Natural killer cell (primary cell): ENCODE results near the gene SYNPO. TPM values are rescaled to one million over a fixed set of nuclear protein-coding genes. Genes with fewer than 3 reads are reported as not detected.

Source experiments
- ATAC-seq, 3 donors: fragments of 150-1000 bp in 2 of 3; fragments of 200-7000 bp in 1 of 3; cut with Tn5 transposase; 1 replicate in 1 of 3; 2 replicates in 2 of 3; pipeline ENCODE4 v1.10.0; 2021; ENCODE audit warnings: mild to moderate bottlenecking in 2 of 3, moderate library complexity in 2 of 3
- DNase-seq, 2 donors: peaks; one replicate each; pipeline versions ENCODE4 v3.0.0 to v3.0.0-alpha.2; 2013 to 2021; ENCODE audit warnings: mixed read lengths in 1 of 2
- H3K27ac ChIP-seq: one replicate; pipeline ENCODE4 v1.5.1; 2013; ENCODE audit warnings: mild to moderate bottlenecking, low read length
- H3K27me3 ChIP-seq: one replicate; pipeline ENCODE4 v1.6.1; 2013; ENCODE audit warnings: low read length; ENCODE audit not compliant: control insufficient read depth, insufficient read depth
- H3K36me3 ChIP-seq: one replicate; pipeline ENCODE4 v1.6.1; 2013; ENCODE audit warnings: low read length; ENCODE audit not compliant: control insufficient read depth, insufficient read depth
- H3K4me1 ChIP-seq: one replicate; pipeline ENCODE4 v1.6.1; 2013; ENCODE audit warnings: low read length; ENCODE audit not compliant: control insufficient read depth, insufficient read depth
- H3K4me3 ChIP-seq: one replicate; pipeline ENCODE4 v1.5.1; 2013; ENCODE audit warnings: low read length
- H3K9me3 ChIP-seq: one replicate; pipeline ENCODE4 v1.6.1; 2013; ENCODE audit warnings: low read length; ENCODE audit not compliant: control insufficient read depth, insufficient read depth
- H3K27ac Mint-ChIP-seq, 2 donors: one replicate each; pipeline ENCODE4 v1.8.0; 2022; ENCODE audit warnings: mild to moderate bottlenecking in 2 of 2, mixed read lengths in 2 of 2, moderate library complexity in 1 of 2
- H3K27me3 Mint-ChIP-seq, 2 donors: one replicate each; pipeline ENCODE4 v1.8.0; 2022; ENCODE audit warnings: low read depth in 2 of 2, mixed read lengths in 2 of 2
- H3K36me3 Mint-ChIP-seq: one replicate; pipeline ENCODE4 v1.8.0; 2022; ENCODE audit warnings: mixed read lengths
- H3K4me1 Mint-ChIP-seq, 2 donors: one replicate each; pipeline ENCODE4 v1.8.0; 2022; ENCODE audit warnings: mixed read lengths in 2 of 2
- H3K4me3 Mint-ChIP-seq: one replicate; pipeline ENCODE4 v1.8.0; 2022; ENCODE audit warnings: mild to moderate bottlenecking, moderate library complexity, mixed read lengths
- H3K9me3 Mint-ChIP-seq, 2 donors: one replicate each; pipeline ENCODE4 v1.8.0; 2022; ENCODE audit warnings: mixed read lengths in 2 of 2
- WGBS: methylation state at CpG from one replicate; pipeline ENCODE4 v1.1.7; 2013; ENCODE audit warnings: missing lambda C conversion rate; ENCODE audit not compliant: insufficient coverage; 5-methylcytosine and 5-hydroxymethylcytosine counted together
- intact Hi-C: fragments of 100-400 bp; cut with micrococcal nuclease; formaldehyde crosslinking; loops from one replicate; pipeline ENCODE4 v1.14.2; 2022
- total RNA-seq, 4 donors: library from RNA; stranded (reverse); fragments of 120-200 nt in 1 of 4; gene quantifications; one replicate each; pipeline versions ENCODE4 v1.2.3 to v1.2.4, GENCODE V29; 2013 to 2022
- TF ChIP-seq, protein P1 (sequence below): fragments of 200-600 bp; IDR thresholded peaks from one replicate; pipeline ENCODE4 v1.8.0; 2022; ENCODE audit warnings: antibody characterized with exemption

Gene SYNPO
- total RNA-seq, 3 donors from 2014 or later (not counting 1 experiment from before 2014, with no cell fraction given), result 0.16 to 0.48 TPM; not detected in 1

DNA sequence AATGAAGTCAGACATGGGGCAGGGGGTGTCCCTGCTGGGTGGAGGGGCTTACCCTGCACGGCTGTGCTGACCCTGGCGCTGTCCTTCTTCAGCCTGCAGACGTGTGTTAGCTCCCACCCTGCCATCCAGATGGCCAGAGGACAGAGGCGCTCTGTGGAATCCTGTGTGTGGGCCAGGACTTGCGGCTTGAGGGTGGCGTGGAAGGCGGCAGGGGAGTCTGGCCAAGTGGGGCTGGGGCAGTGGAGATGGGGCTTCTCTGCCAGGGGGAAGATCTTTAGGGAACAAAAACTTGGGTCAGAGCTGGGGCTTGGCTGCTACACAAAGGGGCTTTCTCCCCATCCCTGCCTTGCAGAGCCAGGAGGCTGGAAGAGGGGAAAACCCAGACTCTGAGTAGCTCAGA is 46.5 kb upstream of the SYNPO start:
- H3K27ac Mint-ChIP-seq, result no peak overlapping the region
- no peak overlapping the region for H3K27ac ChIP-seq
- no peak overlapping the region for H3K4me3 Mint-ChIP-seq
- no peak for ATAC-seq
- no peaks in the 10 kb centered on the region for H3K9me3 ChIP-seq
- 90% methylated on average over 7 of the region's 7 CpGs for WGBS
- H3K4me3 ChIP-seq, result no peak overlapping the region
- H3K36me3 ChIP-seq, result no peaks in the 10 kb centered on the region
- intact Hi-C loops, result no loop called here
- peaks cover 0 to 4% of the 10 kb centered on the region in 2 donors for H3K27me3 Mint-ChIP-seq
- no peaks in the 10 kb centered on the region for H3K4me1 ChIP-seq
- TF ChIP-seq, protein P1, sequence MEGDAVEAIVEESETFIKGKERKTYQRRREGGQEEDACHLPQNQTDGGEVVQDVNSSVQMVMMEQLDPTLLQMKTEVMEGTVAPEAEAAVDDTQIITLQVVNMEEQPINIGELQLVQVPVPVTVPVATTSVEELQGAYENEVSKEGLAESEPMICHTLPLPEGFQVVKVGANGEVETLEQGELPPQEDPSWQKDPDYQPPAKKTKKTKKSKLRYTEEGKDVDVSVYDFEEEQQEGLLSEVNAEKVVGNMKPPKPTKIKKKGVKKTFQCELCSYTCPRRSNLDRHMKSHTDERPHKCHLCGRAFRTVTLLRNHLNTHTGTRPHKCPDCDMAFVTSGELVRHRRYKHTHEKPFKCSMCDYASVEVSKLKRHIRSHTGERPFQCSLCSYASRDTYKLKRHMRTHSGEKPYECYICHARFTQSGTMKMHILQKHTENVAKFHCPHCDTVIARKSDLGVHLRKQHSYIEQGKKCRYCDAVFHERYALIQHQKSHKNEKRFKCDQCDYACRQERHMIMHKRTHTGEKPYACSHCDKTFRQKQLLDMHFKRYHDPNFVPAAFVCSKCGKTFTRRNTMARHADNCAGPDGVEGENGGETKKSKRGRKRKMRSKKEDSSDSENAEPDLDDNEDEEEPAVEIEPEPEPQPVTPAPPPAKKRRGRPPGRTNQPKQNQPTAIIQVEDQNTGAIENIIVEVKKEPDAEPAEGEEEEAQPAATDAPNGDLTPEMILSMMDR, result no peak
- no peaks in the 10 kb centered on the region for H3K36me3 Mint-ChIP-seq
- no peaks in the 10 kb centered on the region for H3K4me1 Mint-ChIP-seq
- H3K9me3 Mint-ChIP-seq, result no peaks in the 10 kb centered on the region
- no peaks in the 10 kb centered on the region for H3K27me3 ChIP-seq
- DNase-seq, result no peak

DNA sequence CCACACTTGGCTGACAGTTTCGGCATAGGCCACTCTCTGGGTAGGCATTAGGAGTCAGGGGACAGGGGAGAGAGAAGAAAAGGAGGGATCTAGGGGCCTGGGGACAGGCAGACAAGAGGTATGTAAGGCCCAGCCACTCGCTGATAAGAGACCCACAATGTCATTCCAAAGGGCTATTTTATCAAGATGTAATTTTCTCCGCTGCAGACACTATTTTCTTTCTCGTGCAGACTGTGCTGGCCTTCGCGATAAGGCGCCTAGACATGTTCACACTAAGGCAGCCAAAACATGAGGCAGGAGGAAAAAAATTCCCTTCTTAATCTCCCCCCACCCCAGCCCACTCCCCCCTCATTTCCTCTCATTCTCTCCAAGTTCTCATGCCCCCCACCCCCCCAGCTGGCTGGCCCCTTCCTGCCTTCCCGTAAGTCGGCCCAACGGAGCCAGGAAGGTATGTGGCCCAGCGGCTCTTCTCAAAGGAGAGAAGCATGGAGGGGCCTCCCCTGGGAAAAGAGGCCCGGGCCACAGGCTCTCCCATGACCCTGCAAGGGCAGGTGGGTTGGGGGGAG is 44.9 kb upstream of the SYNPO start:
- DNase-seq (no peak), ATAC-seq (no peak)
- peaks cover 0 to 4% of the 10 kb centered on the region in 2 donors for H3K27me3 Mint-ChIP-seq
- Histone ChIP-seq H3K27me3 (no peaks in the 10 kb centered on the region), H3K4me3 (no peak overlapping the region), H3K4me1 (no peaks in the 10 kb centered on the region), H3K36me3 (no peaks in the 10 kb centered on the region), H3K27ac (no peak overlapping the region), H3K9me3 (no peaks in the 10 kb centered on the region)
- TF ChIP-seq, protein P1, result no peak
- no peak overlapping the region for H3K27ac Mint-ChIP-seq
- no peaks in the 10 kb centered on the region for H3K9me3 Mint-ChIP-seq
- intact Hi-C loops, result no loop called here
- no peaks in the 10 kb centered on the region for H3K4me1 Mint-ChIP-seq
- no peak overlapping the region for H3K4me3 Mint-ChIP-seq
- 78% methylated on average over 11 of the region's 12 CpGs for WGBS
- no peaks in the 10 kb centered on the region for H3K36me3 Mint-ChIP-seq

DNA sequence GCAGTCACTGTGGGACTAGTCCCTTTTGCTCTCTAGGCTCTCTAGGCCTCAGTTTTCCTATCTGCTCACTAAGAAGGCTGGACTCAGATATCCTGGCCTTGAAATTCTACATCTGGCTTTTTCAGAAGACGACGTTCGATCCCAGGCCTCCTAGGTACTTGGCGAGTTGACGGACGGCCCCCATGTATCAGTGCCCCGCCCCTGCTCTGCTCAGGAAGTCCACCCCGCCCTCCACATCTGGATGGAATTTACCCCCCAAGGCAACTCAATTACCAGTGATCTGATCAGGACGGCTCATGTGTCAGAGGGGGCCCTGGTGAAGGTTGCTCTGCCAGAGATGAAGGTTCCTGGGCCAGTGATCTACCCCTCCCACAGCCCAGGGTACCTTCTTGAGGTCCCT is 44.1 kb upstream of the SYNPO start:
- no peak overlapping the region for H3K27ac Mint-ChIP-seq
- intact Hi-C loops, result no loop called here
- no peaks in the 10 kb centered on the region for H3K36me3 Mint-ChIP-seq
- no peak overlapping the region for H3K4me3 ChIP-seq
- TF ChIP-seq, protein P1, result no peak
- no peak overlapping the region for H3K27ac ChIP-seq
- H3K27me3 ChIP-seq, result no peaks in the 10 kb centered on the region
- 94% methylated on average over 9 of the region's 9 CpGs for WGBS
- ATAC-seq, result no peak
- H3K27me3 Mint-ChIP-seq, result peaks cover 0 to 4% of the 10 kb centered on the region in 2 donors
- no peak overlapping the region for H3K4me3 Mint-ChIP-seq
- H3K36me3 ChIP-seq, result no peaks in the 10 kb centered on the region
- no peaks in the 10 kb centered on the region for H3K9me3 Mint-ChIP-seq
- DNase-seq, result no peak
- no peaks in the 10 kb centered on the region for H3K4me1 ChIP-seq
- no peaks in the 10 kb centered on the region for H3K9me3 ChIP-seq
- no peaks in the 10 kb centered on the region for H3K4me1 Mint-ChIP-seq

DNA sequence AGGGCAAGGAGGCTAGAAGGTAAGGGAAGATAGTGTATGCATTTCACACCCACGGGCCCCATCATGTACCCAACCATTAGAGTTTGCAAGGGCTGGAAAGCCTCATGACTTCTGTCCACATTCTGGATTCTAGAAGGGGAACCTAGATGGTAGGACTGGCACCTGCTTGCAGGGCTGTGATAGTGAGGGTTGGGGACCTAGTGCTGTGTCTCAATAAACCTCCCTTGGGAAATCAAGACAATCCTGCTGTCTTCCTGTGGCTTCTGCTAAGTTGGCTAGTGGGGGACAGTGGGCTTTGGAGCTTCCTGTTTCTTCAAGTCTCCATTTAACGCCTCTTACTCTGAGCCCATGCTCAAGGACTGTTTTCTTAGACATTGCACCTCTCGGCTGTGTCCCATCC is 43.6 kb upstream of the SYNPO start:
- no peaks in the 10 kb centered on the region for H3K4me1 Mint-ChIP-seq
- ATAC-seq (no peak), DNase-seq (no peak)
- H3K27me3 ChIP-seq, result no peaks in the 10 kb centered on the region
- peaks cover 0 to 4% of the 10 kb centered on the region in 2 donors for H3K27me3 Mint-ChIP-seq
- no peaks in the 10 kb centered on the region for H3K9me3 ChIP-seq
- intact Hi-C loops, result no loop called here
- no peak overlapping the region for H3K27ac Mint-ChIP-seq
- no peak overlapping the region for H3K4me3 ChIP-seq
- H3K9me3 Mint-ChIP-seq, result no peaks in the 10 kb centered on the region
- no peak overlapping the region for H3K4me3 Mint-ChIP-seq
- TF ChIP-seq, protein P1, result no peak
- H3K36me3 Mint-ChIP-seq, result no peaks in the 10 kb centered on the region
- H3K27ac ChIP-seq, result no peak overlapping the region
- H3K4me1 ChIP-seq, result no peaks in the 10 kb centered on the region
- no peaks in the 10 kb centered on the region for H3K36me3 ChIP-seq
- 66% methylated on average over 2 of the region's 3 CpGs for WGBS
